A673 (cell line): ENCODE measurements around the gene HYAL3.

Experiments used
- CTCF ChIP-seq: fragments of 300-800, 200-600 bp; sonication (generic); conservative IDR thresholded peaks from 2 replicates; pipeline ENCODE4 v1.5.1; 2017; ENCODE audit warnings: low read depth, mild to moderate bottlenecking, antibody characterized with exemption, low read length, moderate library complexity, mixed read lengths
- EZH2 ChIP-seq: fragments of 200-600 bp; sonication (generic); IDR thresholded peaks from 2 replicates; pipeline ENCODE4 v1.6.1; 2017; ENCODE audit warnings: borderline replicate concordance, low read depth, mild to moderate bottlenecking, mixed read lengths, antibody characterized with exemption, low read length; ENCODE audit not compliant: poor library complexity, severe bottlenecking

DNA sequence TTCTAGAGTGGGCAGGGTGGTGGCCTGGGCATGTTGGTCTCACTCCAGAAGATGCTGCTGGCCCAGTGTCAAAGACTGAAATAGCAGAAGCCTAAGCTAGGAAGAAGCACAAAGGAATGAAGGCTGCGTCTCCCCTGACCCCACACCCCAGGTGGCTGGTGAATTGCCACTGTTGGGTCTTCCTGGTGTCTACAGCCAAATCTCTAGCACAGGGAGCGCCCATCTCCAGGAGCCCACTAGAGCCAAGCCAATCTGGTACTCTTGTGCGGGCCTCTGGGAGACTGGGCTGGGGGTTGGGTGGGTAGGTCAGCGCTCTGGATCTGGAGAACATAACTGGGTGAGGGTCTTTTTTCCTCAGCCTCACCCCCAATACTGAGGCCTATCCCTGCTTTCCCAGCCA is 27.9 kb upstream of the HYAL3 start:
- TF ChIP-seq CTCF, result no peak
- TF ChIP-seq EZH2, result no peak
